Spleen (tissue), 7 donors: ENCODE data around the gene AIG1.

Source experiments
- POLR2A ChIP-seq, 3 donors: fragments of 450-650 bp; IDR thresholded peaks; one replicate each; pipeline ENCODE4 v1.5.1; 2017; ENCODE audit warnings: antibody characterized with exemption in 3 of 3, mild to moderate bottlenecking in 1 of 3
- TF ChIP-seq, protein P1 (sequence below), 11 experiments: fragments of 200-600 bp in 7 of 11; fragments of 450-650 bp in 4 of 11; sonication (generic) in 4 of 11; IDR thresholded peaks in 8 of 11; conservative IDR thresholded peaks in 3 of 11; 1 replicate in 7 of 11; 2 replicates in 4 of 11; pipeline versions ENCODE4 v1.4.0 to v1.8.0; 2016 to 2021; ENCODE audit warnings: antibody characterized with exemption in 11 of 11, inconsistent platforms in 4 of 11, mild to moderate bottlenecking in 1 of 11
- donor health status: DM: no; HTN: no; CAD: no; lungs with moderate emphysema.
- donor health status: DM: no; HTN: no; CAD: no.
- donor health status: DM: no; HTN: no; CAD: no.

GRCh38 chr6:143167224-143167623 is 106.5 kb downstream of the AIG1 start:
- TF ChIP-seq, protein P1, sequence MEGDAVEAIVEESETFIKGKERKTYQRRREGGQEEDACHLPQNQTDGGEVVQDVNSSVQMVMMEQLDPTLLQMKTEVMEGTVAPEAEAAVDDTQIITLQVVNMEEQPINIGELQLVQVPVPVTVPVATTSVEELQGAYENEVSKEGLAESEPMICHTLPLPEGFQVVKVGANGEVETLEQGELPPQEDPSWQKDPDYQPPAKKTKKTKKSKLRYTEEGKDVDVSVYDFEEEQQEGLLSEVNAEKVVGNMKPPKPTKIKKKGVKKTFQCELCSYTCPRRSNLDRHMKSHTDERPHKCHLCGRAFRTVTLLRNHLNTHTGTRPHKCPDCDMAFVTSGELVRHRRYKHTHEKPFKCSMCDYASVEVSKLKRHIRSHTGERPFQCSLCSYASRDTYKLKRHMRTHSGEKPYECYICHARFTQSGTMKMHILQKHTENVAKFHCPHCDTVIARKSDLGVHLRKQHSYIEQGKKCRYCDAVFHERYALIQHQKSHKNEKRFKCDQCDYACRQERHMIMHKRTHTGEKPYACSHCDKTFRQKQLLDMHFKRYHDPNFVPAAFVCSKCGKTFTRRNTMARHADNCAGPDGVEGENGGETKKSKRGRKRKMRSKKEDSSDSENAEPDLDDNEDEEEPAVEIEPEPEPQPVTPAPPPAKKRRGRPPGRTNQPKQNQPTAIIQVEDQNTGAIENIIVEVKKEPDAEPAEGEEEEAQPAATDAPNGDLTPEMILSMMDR (IDR thresholded peaks at IDR 0.05 in 8 of 11, conservative IDR thresholded peaks at IDR 0.05 in 3 of 11), result no peak
- no peak for TF ChIP-seq POLR2A (IDR thresholded peaks at IDR 0.05)
